H1 (cell line): Measurements from ENCODE around the gene ACBD6. TPM values are rescaled to one million over a fixed set of nuclear protein-coding genes. Genes with fewer than 3 reads are reported as not detected.

Experiments used
- CTCF ChIA-PET: fragments of 300-600 bp; sonication (Branson Sonifier 250); formaldehyde crosslinking; loops from one replicate; lab custom pipeline; 2021; ENCODE audit not compliant: partially characterized antibody; lab: Charles Lee
- POLR2A ChIA-PET: fragments of 300-600 bp; sonication (Branson Sonifier 250); formaldehyde crosslinking; loops from one replicate; lab custom pipeline; 2021; ENCODE audit warnings: inconsistent platforms; ENCODE audit not compliant: partially characterized antibody; lab: Charles Lee
- DNase-seq, 2 experiments: peaks; one replicate each; pipeline versions ENCODE4 v3.0.0 to v3.0.0-alpha.2; 2010 to 2022; ENCODE audit warnings: low spot score in 2 of 2, low read depth in 1 of 2, mixed read lengths in 1 of 2
- FAIRE-seq: peaks from 2 replicates; lab custom pipeline; 2011; peaks lifted over from hg19 to GRCh38; lab: Jason Lieb, UNC
- H2AFZ ChIP-seq: 2 replicates; pipeline ENCODE4 v1.8.1; 2012; ENCODE audit warnings: low read length, inconsistent platforms
- H2AK5ac ChIP-seq: 2 replicates; pipeline ENCODE4 v1.6.1; 2013; ENCODE audit warnings: low read depth, low read length
- H2BK120ac ChIP-seq: replicated peaks from 2 replicates; pipeline ENCODE3; 2013; ENCODE audit warnings: low read depth, low read length, inconsistent platforms
- H2BK12ac ChIP-seq: 2 replicates; pipeline ENCODE4 v1.6.1; 2013; ENCODE audit warnings: low read depth, low read length
- H2BK15ac ChIP-seq: 2 replicates; pipeline ENCODE4 v1.6.1; 2013; ENCODE audit warnings: low read length
- H2BK20ac ChIP-seq: 2 replicates; pipeline ENCODE4 v1.6.1; 2013; ENCODE audit warnings: low read length
- H2BK5ac ChIP-seq: 2 replicates; pipeline ENCODE4 v1.6.1; 2013; ENCODE audit warnings: low read depth, low read length
- H3K14ac ChIP-seq: 2 replicates; pipeline ENCODE4 v1.6.1; 2013; ENCODE audit warnings: inconsistent platforms; ENCODE audit not compliant: insufficient read length
- H3K18ac ChIP-seq: 2 replicates; pipeline ENCODE4 v1.6.1; 2013; ENCODE audit warnings: low read length; ENCODE audit errors: extremely low read depth
- H3K23ac ChIP-seq: 2 replicates; pipeline ENCODE4 v1.6.1; 2013; ENCODE audit warnings: inconsistent platforms; ENCODE audit not compliant: insufficient read length
- H3K23me2 ChIP-seq: 2 replicates; pipeline ENCODE4 v1.6.1; 2013; ENCODE audit warnings: low read depth, low read length
- H3K27ac ChIP-seq: 2 replicates; pipeline ENCODE4 v1.6.1; 2011; ENCODE audit warnings: low read depth, low read length, inconsistent platforms
- H3K27me3 ChIP-seq, 4 experiments: replicated peaks in 1 of 4; 1 replicate in 1 of 4; 2 replicates in 3 of 4; pipeline versions ENCODE4 v1.6.1 to v1.8.1; 2011 to 2013; ENCODE audit warnings: low read length in 3 of 4, mild to moderate bottlenecking in 3 of 4, inconsistent platforms in 2 of 4, mixed read lengths in 2 of 4, moderate library complexity in 1 of 4; ENCODE audit not compliant: control insufficient read depth in 3 of 4, insufficient read depth in 3 of 4; ENCODE audit errors: extremely low read depth in 1 of 4
- H3K36me3 ChIP-seq, 4 experiments: 2 replicates each; pipeline versions ENCODE4 v1.6.1 to v1.8.1; 2011 to 2013; ENCODE audit warnings: mild to moderate bottlenecking in 4 of 4, low read length in 3 of 4, moderate library complexity in 2 of 4, control low read depth in 1 of 4, inconsistent platforms in 1 of 4; ENCODE audit not compliant: insufficient read depth in 4 of 4, control insufficient read depth in 2 of 4
- H3K4ac ChIP-seq: replicated peaks from 2 replicates; pipeline ENCODE3; 2013; ENCODE audit warnings: low read length, low read depth, mixed read lengths, inconsistent platforms; ENCODE audit not compliant: insufficient read length
- H3K4me1 ChIP-seq, 4 experiments: replicated peaks in 1 of 4; 1 replicate in 1 of 4; 2 replicates in 3 of 4; pipeline versions ENCODE4 v1.6.1 to v1.8.1; 2011 to 2013; ENCODE audit warnings: low read length in 3 of 4, inconsistent platforms in 2 of 4, mixed read lengths in 1 of 4; ENCODE audit not compliant: insufficient read depth in 4 of 4, control insufficient read depth in 3 of 4
- H3K4me2 ChIP-seq, 2 experiments: 2 replicates each; pipeline versions ENCODE4 v1.6.1 to v1.8.1; 2011 to 2013; ENCODE audit warnings: low read depth in 2 of 2, low read length in 2 of 2, control low read depth in 1 of 2, inconsistent platforms in 1 of 2, mild to moderate bottlenecking in 1 of 2; ENCODE audit not compliant: insufficient read depth in 1 of 2
- H3K4me3 ChIP-seq, 4 experiments: fragments of 200-600, 300-600 bp in 1 of 4; sonication (generic), shearing (Covaris generic), sonication (Bioruptor Twin) in 1 of 4; 2 replicates each; pipeline versions ENCODE4 v1.5.1 to v1.8.1; 2011 to 2016; ENCODE audit warnings: low read length in 4 of 4, low read depth in 3 of 4, control low read depth in 2 of 4, inconsistent platforms in 2 of 4, mild to moderate bottlenecking in 2 of 4, mixed read lengths in 1 of 4, moderate library complexity in 1 of 4; ENCODE audit not compliant: insufficient read depth in 2 of 4; ENCODE audit errors: extremely low read depth in 1 of 4
- H3K56ac ChIP-seq: replicated peaks from 2 replicates; pipeline ENCODE3; 2013; ENCODE audit warnings: low read depth, mild to moderate bottlenecking, mixed read lengths, low read length, inconsistent platforms; ENCODE audit not compliant: insufficient read length
- H3K79me1 ChIP-seq: 2 replicates; pipeline ENCODE4 v1.6.1; 2013; ENCODE audit warnings: low read depth, low read length, control low read depth
- H3K79me2 ChIP-seq, 2 experiments: 2 replicates each; pipeline versions ENCODE4 v1.6.1 to v1.8.1; 2012 to 2013; ENCODE audit warnings: low read length in 2 of 2, mild to moderate bottlenecking in 2 of 2, inconsistent platforms in 1 of 2; ENCODE audit not compliant: insufficient read depth in 2 of 2, control insufficient read depth in 1 of 2
- H3K9ac ChIP-seq, 4 experiments: replicated peaks in 1 of 4; 1 replicate in 1 of 4; 2 replicates in 3 of 4; pipeline versions ENCODE4 v1.6.1 to v1.8.1; 2011 to 2013; ENCODE audit warnings: low read depth in 3 of 4, low read length in 3 of 4, control low read depth in 2 of 4, mild to moderate bottlenecking in 2 of 4, moderate library complexity in 2 of 4, inconsistent platforms in 1 of 4; ENCODE audit errors: extremely low read depth in 1 of 4
- H3K9me3 ChIP-seq, 2 experiments: 2 replicates each; pipeline versions ENCODE4 v1.6.1 to v1.8.1; 2012 to 2013; ENCODE audit warnings: mild to moderate bottlenecking in 2 of 2, moderate library complexity in 2 of 2, control low read depth in 1 of 2, inconsistent platforms in 1 of 2, low read depth in 1 of 2, low read length in 1 of 2, mixed read lengths in 1 of 2; ENCODE audit not compliant: insufficient read depth in 2 of 2
- H4K20me1 ChIP-seq, 2 experiments: replicated peaks in 1 of 2; 2 replicates each; pipeline versions ENCODE3 to v1.8.1; 2011 to 2013; ENCODE audit warnings: inconsistent platforms in 2 of 2, low read length in 2 of 2, mild to moderate bottlenecking in 1 of 2; ENCODE audit not compliant: insufficient read depth in 2 of 2, control insufficient read depth in 1 of 2
- H4K5ac ChIP-seq: 2 replicates; pipeline ENCODE4 v1.6.1; 2013; ENCODE audit warnings: low read length, low read depth, mixed read lengths, inconsistent platforms; ENCODE audit not compliant: insufficient read length
- H4K8ac ChIP-seq: 2 replicates; pipeline ENCODE4 v1.8.0; 2013; ENCODE audit warnings: mild to moderate bottlenecking, moderate library complexity, low read length, inconsistent platforms; ENCODE audit not compliant: insufficient read depth; ENCODE audit errors: extremely low read depth
- H4K91ac ChIP-seq: replicated peaks from 2 replicates; pipeline ENCODE3; 2013; ENCODE audit warnings: low read length, mixed read lengths, inconsistent platforms; ENCODE audit not compliant: insufficient read length
- ASH2L ChIP-seq: fragments of 200-600, 300-600 bp; sonication (generic); IDR thresholded peaks from one replicate; pipeline ENCODE4 v1.7.1; 2017; ENCODE audit warnings: low read length
- CBX5 ChIP-seq: fragments of 300-800, 300-1000 bp; sonication (generic); IDR thresholded peaks from 2 replicates; pipeline ENCODE4 v1.7.1; 2016; ENCODE audit warnings: antibody characterized with exemption, low read length, low read depth
- CHD1 ChIP-seq: IDR thresholded peaks from 2 replicates; pipeline ENCODE4 v1.6.1; 2012; ENCODE audit warnings: low read depth, low read length, improper control_type of control experiment
- EP300 ChIP-seq, 2 experiments: IDR thresholded peaks; 1 replicate in 1 of 2; 2 replicates in 1 of 2; pipeline ENCODE4 v1.6.1; 2011 to 2012; ENCODE audit warnings: low read depth in 2 of 2, low read length in 2 of 2, mild to moderate bottlenecking in 2 of 2, borderline replicate concordance in 1 of 2, inconsistent platforms in 1 of 2, moderate library complexity in 1 of 2
- FOSL1 ChIP-seq: IDR thresholded peaks from 2 replicates; pipeline ENCODE4 v1.6.1; 2011; ENCODE audit warnings: mild to moderate bottlenecking, low read depth, low read length, moderate library complexity; ENCODE audit not compliant: insufficient read depth
- JUND ChIP-seq: IDR thresholded peaks from 2 replicates; pipeline ENCODE4 v1.6.1; 2011; ENCODE audit warnings: mild to moderate bottlenecking, improper control_type of control experiment, low read length
- KDM4A ChIP-seq: IDR thresholded peaks from one replicate; pipeline ENCODE4 v1.7.1; 2012; ENCODE audit warnings: low read depth, mild to moderate bottlenecking, moderate library complexity, low read length, inconsistent platforms; ENCODE audit not compliant: severe bottlenecking
- RFX5 ChIP-seq: IDR thresholded peaks from 2 replicates; pipeline ENCODE4 v1.6.1; 2011; ENCODE audit warnings: low read depth, low read length, improper control_type of control experiment, borderline replicate concordance
- SP1 ChIP-seq: IDR thresholded peaks from 2 replicates; pipeline ENCODE4 v1.6.1; 2011; ENCODE audit warnings: low read depth, low read length
- TAF7 ChIP-seq: optimal IDR thresholded peaks from 2 replicates; pipeline ENCODE3; 2011; ENCODE audit warnings: low read depth, mild to moderate bottlenecking, inconsistent platforms, low read length, moderate library complexity, borderline replicate concordance
- WGBS, 2 experiments: shearing (Covaris generic) in 1 of 2; methylation state at CpG; one replicate each; pipeline versions ENCODE4 v1.1.6 to v1.1.7; 2013 to 2015; ENCODE audit warnings: low lambda C conversion rate in 2 of 2, mixed read lengths in 2 of 2, inconsistent platforms in 1 of 2, low coverage in 1 of 2, missing lambda C conversion rate in 1 of 2; ENCODE audit not compliant: insufficient replicate concordance in 2 of 2, insufficient coverage in 1 of 2, insufficient read length in 1 of 2; ENCODE audit errors: extremely low coverage in 1 of 2, missing lambda C conversion rate in 1 of 2; 5-methylcytosine and 5-hydroxymethylcytosine counted together
- polyA plus RNA-seq, 7 experiments: library from polyadenylated mRNA; depleted of rRNA in 3 of 7; stranded (reverse) in 5 of 7; unstranded in 2 of 7; fragments of >200 nt in 5 of 7; fragments of 200-250 nt in 2 of 7; gene quantifications; 1 replicate in 5 of 7; 2 replicates in 1 of 7; 4 replicates in 1 of 7; pipeline versions ENCODE4 v1.2.1 to v1.2.3, GENCODE V29; 2011 to 2013; ENCODE audit warnings: missing spikeins in 2 of 7, mixed read lengths in 2 of 7
- total RNA-seq: library from RNA; stranded (reverse); fragmentation: NEBNext Ultra II Directional; extraction: Animal tissue kit (Norgen Biotek cat#: 25700); gene quantifications from 2 replicates; pipeline ENCODE4 v1.2.1, GENCODE V29; 2021

Gene ACBD6
- total and polyA plus RNA-seq, 2 of the 8 experiments (the other 6 are each of a cell fraction or from before 2014, with no cell fraction given) = 52.0 to 67.7 TPM

DNA sequence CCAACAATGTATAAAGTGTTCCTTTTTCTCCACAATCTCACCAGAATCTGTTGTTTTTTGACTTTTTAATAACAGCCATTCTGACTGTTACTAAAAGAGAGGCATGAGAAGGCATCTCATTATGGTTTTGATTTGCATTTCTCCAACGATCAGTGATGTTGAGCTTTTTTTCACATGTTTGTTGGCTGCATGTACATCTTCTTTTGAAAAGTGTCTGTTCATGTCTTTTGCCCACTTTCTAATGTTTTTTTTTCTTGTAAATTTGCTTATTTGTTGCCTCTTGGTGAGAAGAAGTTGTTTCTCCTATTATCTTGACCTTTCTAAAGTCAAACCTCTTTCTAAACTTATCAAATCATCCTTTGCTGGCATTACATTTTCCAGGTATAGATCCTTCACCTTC lies 80.8 kb downstream of the ACBD6 start:
- no peak overlapping the region for H2AFZ ChIP-seq
- no peak overlapping the region for H3K4me2 ChIP-seq
- H4K20me1 ChIP-seq = no peaks in the 10 kb centered on the region
- H2BK120ac ChIP-seq = no peak overlapping the region
- no peaks in the 10 kb centered on the region for H3K23me2 ChIP-seq
- no peak overlapping the region for H3K4ac ChIP-seq
- TF ChIP-seq JUND = no peak
- TF ChIP-seq FOSL1 = no peak
- TF ChIP-seq TAF7 = no peak
- TF ChIP-seq KDM4A = no peak
- TF ChIP-seq EP300 (IDR thresholded peaks at IDR 0.05; ENCODE audit: borderline replicate concordance in 1 of 2, low read depth in 2 of 2, low read length in 2 of 2) = no peak
- no peak for TF ChIP-seq CBX5
- TF ChIP-seq SP1 = no peak
- no peak for TF ChIP-seq ASH2L
- no peak for TF ChIP-seq RFX5
- TF ChIP-seq CHD1 = no peak
- no peak overlapping the region for H3K27ac ChIP-seq
- no peaks in the 10 kb centered on the region; a peak in 1 of 8 replicates for H3K36me3 ChIP-seq
- ChIA-PET CTCF (interaction anchor here (0.7 to 2.0 kb wide), 3 partner anchors 56 to 168 kb away, joined by 3 to 8 read pairs (median 7); no protein-coding TSS in a partner anchor), POLR2A (no interaction called here)
- H3K18ac ChIP-seq = no peak overlapping the region
- H2BK5ac ChIP-seq = no peak overlapping the region
- no peak overlapping the region for H4K5ac ChIP-seq
- no peak overlapping the region for H2BK12ac ChIP-seq
- H3K4me1 ChIP-seq = peaks cover 0 to 12% (median 6%) of the 10 kb centered on the region in 4 experiments; a peak in 5 of 7 replicates
- no peak overlapping the region for H3K14ac ChIP-seq
- WGBS, 2 experiments = 91% methylated on average over 1 of the region's 1 CpG; no CpG with 5 or more reads in 1 of the 2 experiments
- no peak overlapping the region for H4K8ac ChIP-seq
- no peak overlapping the region for H4K91ac ChIP-seq
- no peak overlapping the region for H3K4me3 ChIP-seq
- no peak overlapping the region for H2BK20ac ChIP-seq
- H3K79me2 ChIP-seq = 0 out of 4 replicates have a peak, but pooled peaks cover 0 to 2% of the 10 kb centered on the region in 2 experiments
- no peak for FAIRE-seq
- no peak overlapping the region for H3K9ac ChIP-seq
- H3K23ac ChIP-seq = no peak overlapping the region
- H2BK15ac ChIP-seq = no peak overlapping the region
- no peaks in the 10 kb centered on the region for H3K9me3 ChIP-seq
- H3K56ac ChIP-seq = no peak overlapping the region
- H3K27me3 ChIP-seq = no peaks in the 10 kb centered on the region
- DNase-seq = no peak
- no peak overlapping the region for H2AK5ac ChIP-seq
- H3K79me1 ChIP-seq = no peaks in the 10 kb centered on the region
